ENCODE measurements around the gene PLXNA1.

PLXNA1 gene

DNA sequence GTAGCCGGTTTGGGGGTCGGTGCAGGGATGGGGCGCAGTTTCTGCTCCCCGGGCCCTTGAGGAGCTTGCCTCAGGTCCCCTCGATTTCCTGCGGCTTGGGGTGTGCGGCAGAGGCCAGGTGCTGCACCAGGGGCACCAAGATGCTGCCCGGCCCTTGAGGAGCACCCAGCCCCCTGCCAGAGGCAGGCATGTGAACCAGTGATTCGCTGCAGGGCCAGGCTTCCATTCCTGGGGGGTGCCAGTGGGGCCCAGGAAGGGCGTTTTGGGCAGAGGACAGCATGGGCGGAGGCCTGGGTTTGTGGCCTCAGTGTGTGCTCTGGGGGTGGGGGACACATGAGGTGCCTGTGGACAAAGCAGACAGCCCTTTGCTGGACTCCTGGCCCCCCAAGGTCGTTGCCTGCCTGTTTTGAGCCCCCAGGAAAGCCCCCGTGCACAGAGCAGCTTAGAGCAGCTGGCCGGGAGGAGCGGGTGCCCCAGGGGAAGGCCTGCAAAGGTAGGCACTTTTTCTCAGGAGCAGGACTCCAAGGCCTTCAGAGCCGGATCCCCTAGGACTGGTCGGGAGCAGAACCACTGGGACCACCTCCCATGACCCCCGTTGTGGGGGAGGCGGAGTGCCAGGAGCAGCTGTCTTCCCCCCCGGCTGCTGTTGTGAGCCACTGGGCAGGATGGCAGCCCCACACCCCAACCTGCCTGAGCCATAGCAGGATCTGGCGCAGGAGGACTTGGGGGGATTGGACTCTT lies 1.6 kb downstream of the PLXNA1 start:
- no peak for DNase-seq (ENCODE audit: insufficient read length, low spot score)
- TF ChIP-seq POLR2AphosphoS5 (IDR thresholded peaks at IDR 0.05; ENCODE audit: low read depth, low read length) (no peak), PAX5 (IDR thresholded peaks at IDR 0.05; ENCODE audit: insufficient read depth, low read length, severe bottlenecking) (no peak)
- FAIRE-seq, result no peak

DNA sequence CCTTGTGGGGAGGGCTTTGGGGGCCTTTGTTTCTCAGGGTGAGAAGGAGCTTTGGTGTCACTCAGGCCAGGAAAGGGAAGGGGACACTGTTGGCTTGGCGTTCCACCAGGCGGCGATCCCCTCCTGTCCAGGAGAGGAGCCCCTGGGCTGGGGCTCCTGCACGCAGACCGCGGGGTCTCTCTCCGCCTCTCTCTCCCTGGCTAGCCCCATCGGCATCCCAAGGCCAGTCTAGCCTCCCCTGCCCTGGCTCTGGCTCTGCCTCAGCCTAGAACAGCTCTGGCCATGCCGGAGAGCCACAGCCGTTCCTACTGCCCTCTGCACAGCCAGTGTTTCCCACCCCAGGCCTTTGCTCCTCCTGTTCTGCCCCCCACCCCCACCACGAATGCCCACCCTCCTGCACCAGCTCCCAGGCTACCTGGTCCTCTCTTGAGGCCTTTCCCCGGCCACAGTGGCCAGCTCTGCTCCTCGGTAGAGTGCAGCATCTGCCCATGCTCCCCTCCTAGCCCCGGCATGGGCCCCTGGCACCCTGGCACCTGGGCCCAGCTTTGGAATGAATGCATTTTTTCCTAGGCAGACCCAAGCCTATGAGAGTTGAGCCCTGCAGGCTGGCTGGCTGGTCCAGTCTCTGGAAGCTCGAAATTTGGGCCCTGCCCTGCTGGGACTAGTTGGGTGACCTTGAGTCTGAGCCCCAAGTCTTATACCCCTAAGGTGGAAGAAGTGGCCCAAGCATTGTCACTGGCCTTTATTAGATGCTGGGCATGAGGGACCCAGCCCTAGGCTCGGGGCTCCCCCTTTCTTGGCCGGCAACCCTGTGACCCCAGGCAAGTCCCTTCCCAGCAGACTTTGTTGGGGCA lies 2.4 kb downstream of the PLXNA1 start:
- TF ChIP-seq POLR2AphosphoS5 (IDR thresholded peaks at IDR 0.05; ENCODE audit: low read depth, low read length) (no peak), TAF1 (IDR thresholded peaks at IDR 0.05; ENCODE audit: low read depth, low read length) (no peak), POLR2A (IDR thresholded peaks at IDR 0.05; ENCODE audit: low read depth, low read length) (no peak)
- FAIRE-seq (no peak), DNase-seq (ENCODE audit: insufficient read length, low spot score) (no peak)

DNA sequence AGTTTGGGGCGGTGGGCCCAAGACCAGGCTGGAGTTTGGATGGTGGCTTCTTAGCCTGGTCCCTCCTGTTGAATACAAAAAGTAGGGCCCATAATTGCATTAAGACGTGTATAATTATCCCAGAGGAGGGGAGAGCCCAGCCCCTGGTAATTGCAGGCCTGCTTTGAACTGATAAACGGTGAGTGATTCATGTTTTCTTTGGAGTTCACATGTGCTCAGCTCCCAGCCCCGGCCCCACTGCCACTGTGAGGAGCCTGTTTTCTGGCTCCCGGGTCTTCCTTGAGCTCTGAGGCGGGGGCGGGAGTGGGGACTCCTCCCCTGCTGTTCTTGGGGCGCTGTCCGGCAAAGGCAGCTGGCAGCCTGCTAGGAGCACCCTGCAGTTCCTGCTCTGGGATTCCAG lies 3.1 kb downstream of the PLXNA1 start:
- TF ChIP-seq TAF1 (IDR thresholded peaks at IDR 0.05; ENCODE audit: low read depth, low read length) (no peak), PAX5 (IDR thresholded peaks at IDR 0.05; ENCODE audit: insufficient read depth, low read length, severe bottlenecking) (no peak), POU2F2 (IDR thresholded peaks at IDR 0.05; ENCODE audit: low read depth, low read length) (no peak), POLR2A (IDR thresholded peaks at IDR 0.05; ENCODE audit: low read depth, low read length) (no peak), POLR2AphosphoS5 (IDR thresholded peaks at IDR 0.05; ENCODE audit: low read depth, low read length) (no peak), SPI1 (IDR thresholded peaks at IDR 0.05; ENCODE audit: low read depth, low read length) (no peak)
- DNase-seq (ENCODE audit: insufficient read length, low spot score) (no peak), FAIRE-seq (no peak)

DNA sequence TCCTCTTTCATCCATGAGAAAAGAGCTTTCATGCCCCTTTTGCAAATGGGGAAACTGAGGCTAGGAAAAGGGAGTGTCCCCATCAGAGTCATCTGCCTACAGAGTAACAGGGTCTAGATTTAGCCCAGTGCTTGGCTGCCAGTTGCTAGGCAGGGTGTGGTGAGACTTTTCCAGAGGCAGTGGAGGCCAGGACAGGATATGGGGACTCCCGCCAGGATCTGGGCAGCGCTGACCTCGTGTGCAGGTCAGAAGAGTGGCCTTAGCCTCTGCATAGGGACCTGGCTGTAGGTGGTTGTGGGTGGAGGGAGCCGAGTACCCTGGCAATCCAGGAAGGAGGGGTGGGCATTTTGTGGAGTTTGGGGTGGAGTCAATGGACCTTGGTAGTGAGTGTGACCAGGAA lies 4.2 kb downstream of the PLXNA1 start:
- no peak for DNase-seq (ENCODE audit: insufficient read length, low spot score)
- TF ChIP-seq PAX5 (IDR thresholded peaks at IDR 0.05; ENCODE audit: insufficient read depth, low read length, severe bottlenecking) (no peak), POLR2AphosphoS5 (IDR thresholded peaks at IDR 0.05; ENCODE audit: low read depth, low read length) (no peak), SPI1 (IDR thresholded peaks at IDR 0.05; ENCODE audit: low read depth, low read length) (no peak), POLR2A (IDR thresholded peaks at IDR 0.05; ENCODE audit: low read depth, low read length) (no peak), POU2F2 (IDR thresholded peaks at IDR 0.05; ENCODE audit: low read depth, low read length) (no peak), TAF1 (IDR thresholded peaks at IDR 0.05; ENCODE audit: low read depth, low read length) (no peak)
- FAIRE-seq, result no peak

DNA sequence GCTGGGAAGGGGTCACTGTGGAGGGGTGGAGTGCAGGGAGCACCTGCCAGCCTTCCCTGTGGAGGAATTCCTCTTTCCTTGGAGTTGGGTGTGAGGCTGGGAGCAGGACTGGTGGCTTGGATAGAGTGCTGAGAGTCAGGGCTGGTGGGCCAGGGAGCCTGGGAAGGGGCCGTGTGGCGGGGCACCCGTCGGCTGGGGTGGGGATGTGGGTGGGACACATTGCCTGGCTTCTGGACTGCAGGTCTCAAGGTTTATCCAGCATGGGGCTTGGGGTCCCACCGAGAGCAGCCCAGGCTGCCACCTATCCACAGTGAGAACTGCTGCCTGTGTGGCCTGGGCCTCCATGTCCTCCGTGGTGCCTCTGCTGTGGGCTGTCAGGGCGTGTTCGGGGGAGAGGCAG lies 4.7 kb downstream of the PLXNA1 start:
- FAIRE-seq, result no peak
- DNase-seq (ENCODE audit: insufficient read length, low spot score), result no peak
- TF ChIP-seq TAF1 (IDR thresholded peaks at IDR 0.05; ENCODE audit: low read depth, low read length) (no peak), POLR2AphosphoS5 (IDR thresholded peaks at IDR 0.05; ENCODE audit: low read depth, low read length) (no peak), POLR2A (IDR thresholded peaks at IDR 0.05; ENCODE audit: low read depth, low read length) (no peak), PAX5 (IDR thresholded peaks at IDR 0.05; ENCODE audit: insufficient read depth, low read length, severe bottlenecking) (no peak), SPI1 (IDR thresholded peaks at IDR 0.05; ENCODE audit: low read depth, low read length) (no peak), POU2F2 (IDR thresholded peaks at IDR 0.05; ENCODE audit: low read depth, low read length) (no peak)

DNA sequence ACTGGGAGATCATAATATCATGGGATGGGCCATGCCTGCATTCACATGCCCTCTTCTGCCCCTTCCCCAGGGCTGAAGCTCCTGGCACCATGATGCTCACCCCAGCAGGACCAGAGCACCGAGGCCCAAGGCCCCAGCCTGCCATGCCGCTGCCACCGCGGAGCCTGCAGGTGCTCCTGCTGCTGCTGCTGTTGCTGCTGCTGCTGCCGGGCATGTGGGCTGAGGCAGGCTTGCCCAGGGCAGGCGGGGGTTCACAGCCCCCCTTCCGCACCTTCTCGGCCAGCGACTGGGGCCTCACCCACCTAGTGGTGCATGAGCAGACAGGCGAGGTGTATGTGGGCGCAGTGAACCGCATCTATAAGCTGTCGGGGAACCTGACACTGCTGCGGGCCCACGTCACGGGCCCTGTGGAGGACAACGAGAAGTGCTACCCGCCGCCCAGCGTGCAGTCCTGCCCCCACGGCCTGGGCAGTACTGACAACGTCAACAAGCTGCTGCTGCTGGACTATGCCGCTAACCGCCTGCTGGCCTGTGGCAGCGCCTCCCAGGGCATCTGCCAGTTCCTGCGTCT lies 5.6 kb downstream of the PLXNA1 start:
- TF ChIP-seq PAX5 (IDR thresholded peaks at IDR 0.05; ENCODE audit: insufficient read depth, low read length, severe bottlenecking), result no peak
- no peak for TF ChIP-seq SPI1 (IDR thresholded peaks at IDR 0.05; ENCODE audit: low read depth, low read length)
- DNase-seq (ENCODE audit: insufficient read length, low spot score) (no peak), FAIRE-seq (no peak)

DNA sequence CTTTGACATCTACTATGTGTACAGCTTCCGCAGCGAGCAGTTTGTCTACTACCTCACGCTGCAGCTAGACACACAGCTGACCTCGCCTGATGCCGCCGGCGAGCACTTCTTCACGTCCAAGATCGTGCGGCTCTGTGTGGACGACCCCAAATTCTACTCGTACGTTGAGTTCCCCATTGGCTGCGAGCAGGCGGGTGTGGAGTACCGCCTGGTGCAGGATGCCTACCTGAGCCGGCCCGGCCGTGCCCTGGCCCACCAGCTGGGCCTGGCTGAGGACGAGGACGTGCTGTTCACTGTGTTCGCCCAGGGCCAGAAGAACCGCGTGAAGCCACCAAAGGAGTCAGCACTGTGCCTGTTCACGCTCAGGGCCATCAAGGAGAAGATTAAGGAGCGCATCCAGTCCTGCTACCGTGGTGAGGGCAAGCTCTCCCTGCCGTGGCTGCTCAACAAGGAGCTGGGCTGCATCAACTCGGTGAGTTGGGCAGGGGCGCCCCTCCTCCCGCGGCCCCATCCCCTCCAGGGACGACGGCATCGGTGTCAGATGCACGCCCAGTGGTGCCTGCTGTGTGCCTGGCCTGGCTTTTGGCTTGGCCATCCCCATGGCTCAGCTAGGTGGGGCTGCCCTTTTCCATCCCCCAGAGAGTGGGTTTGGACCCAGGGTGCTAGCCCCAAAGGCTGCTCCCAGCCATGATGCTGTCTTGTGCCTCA lies 6.6 kb downstream of the PLXNA1 start:
- DNase-seq (ENCODE audit: insufficient read length, low spot score) (no peak), FAIRE-seq (no peak)
- TF ChIP-seq POLR2AphosphoS5 (IDR thresholded peaks at IDR 0.05; ENCODE audit: low read depth, low read length) (no peak), POLR2A (IDR thresholded peaks at IDR 0.05; ENCODE audit: low read depth, low read length) (no peak), TAF1 (IDR thresholded peaks at IDR 0.05; ENCODE audit: low read depth, low read length) (no peak), PAX5 (IDR thresholded peaks at IDR 0.05; ENCODE audit: insufficient read depth, low read length, severe bottlenecking) (no peak), POU2F2 (IDR thresholded peaks at IDR 0.05; ENCODE audit: low read depth, low read length) (no peak), SPI1 (IDR thresholded peaks at IDR 0.05; ENCODE audit: low read depth, low read length) (no peak)

DNA sequence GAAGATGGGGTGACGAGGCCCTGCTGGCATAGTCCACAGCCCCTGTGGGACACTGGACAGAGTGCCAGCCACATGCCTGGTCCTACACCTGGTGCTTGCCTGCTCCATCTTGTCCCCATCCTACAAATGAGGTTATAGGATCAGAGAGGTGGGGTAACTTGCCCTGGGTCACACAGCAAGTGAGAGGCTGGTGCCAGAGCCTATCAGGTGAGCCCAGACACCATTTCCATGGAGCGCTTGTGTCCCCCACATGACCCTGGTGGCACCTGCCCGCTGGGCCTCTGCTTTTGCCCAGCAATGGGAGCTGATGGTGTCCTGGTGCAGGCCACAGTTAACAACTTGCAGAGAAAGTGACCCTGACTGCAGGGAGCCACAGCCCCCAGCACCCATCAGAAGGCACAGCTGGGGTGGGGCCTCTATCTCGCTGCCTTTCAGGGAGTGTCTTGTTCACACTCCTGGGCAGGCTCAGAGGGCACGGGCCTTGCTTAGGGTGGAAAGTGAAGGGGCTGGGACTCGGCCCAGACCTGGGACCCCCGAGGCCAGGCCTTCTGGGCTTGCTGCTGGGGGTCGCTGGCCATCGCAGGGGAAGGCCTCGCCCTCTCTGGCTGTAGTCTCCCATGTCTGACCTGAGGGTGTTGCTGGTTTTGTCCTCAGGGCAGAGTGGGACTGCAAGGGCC lies 7.2 kb downstream of the PLXNA1 start:
- FAIRE-seq, result no peak
- no peak for DNase-seq (ENCODE audit: insufficient read length, low spot score)
- TF ChIP-seq PAX5 (IDR thresholded peaks at IDR 0.05; ENCODE audit: insufficient read depth, low read length, severe bottlenecking) (no peak), TAF1 (IDR thresholded peaks at IDR 0.05; ENCODE audit: low read depth, low read length) (no peak), SPI1 (IDR thresholded peaks at IDR 0.05; ENCODE audit: low read depth, low read length) (no peak), POU2F2 (IDR thresholded peaks at IDR 0.05; ENCODE audit: low read depth, low read length) (no peak), POLR2A (IDR thresholded peaks at IDR 0.05; ENCODE audit: low read depth, low read length) (no peak), POLR2AphosphoS5 (IDR thresholded peaks at IDR 0.05; ENCODE audit: low read depth, low read length) (no peak)

DNA sequence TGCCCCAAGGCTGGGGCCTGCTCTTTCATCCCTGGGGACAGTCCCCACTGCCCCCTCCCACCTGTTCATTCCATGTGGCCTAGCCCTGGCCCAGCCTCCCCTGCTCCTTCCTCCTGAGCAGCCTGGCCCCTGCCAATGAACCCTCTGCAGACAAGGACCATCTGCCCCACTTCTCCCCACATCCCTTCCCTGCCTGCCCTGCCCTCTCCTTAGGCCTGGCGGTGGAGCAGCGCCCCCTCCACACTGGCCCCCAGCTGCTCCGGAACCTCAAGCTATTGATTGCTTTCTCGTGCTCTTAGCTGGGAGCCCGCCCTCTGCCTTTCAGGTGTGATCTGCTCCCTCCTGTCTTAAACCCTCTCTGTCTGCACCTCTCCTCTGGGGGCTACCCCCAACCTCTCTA lies 8.0 kb downstream of the PLXNA1 start:
- FAIRE-seq (no peak), DNase-seq (ENCODE audit: insufficient read length, low spot score) (no peak)

More for the DNA sequence above, 8.0 kb downstream of the PLXNA1 start:
- TF ChIP-seq TAF1 (IDR thresholded peaks at IDR 0.05; ENCODE audit: low read depth, low read length), result no peak
- no peak for TF ChIP-seq POLR2AphosphoS5 (IDR thresholded peaks at IDR 0.05; ENCODE audit: low read depth, low read length)
- no peak for TF ChIP-seq PAX5 (IDR thresholded peaks at IDR 0.05; ENCODE audit: insufficient read depth, low read length, severe bottlenecking)
- TF ChIP-seq SPI1 (IDR thresholded peaks at IDR 0.05; ENCODE audit: low read depth, low read length), result no peak
- no peak for TF ChIP-seq POU2F2 (IDR thresholded peaks at IDR 0.05; ENCODE audit: low read depth, low read length)
- no peak for TF ChIP-seq POLR2A (IDR thresholded peaks at IDR 0.05; ENCODE audit: low read depth, low read length)

Measured in GM12891 (cell line).